HEK293 (cell line): ENCODE measurements around the gene DCANP1.

Experiments
- ZNF324 ChIP-seq: fragments of 450-650 bp; formaldehyde crosslinking; IDR thresholded peaks from 2 replicates; pipeline ENCODE4 v1.5.1; 2016; ENCODE audit warnings: missing biosample characterization, missing genetic modification characterization
- ZNF639 ChIP-seq: fragments of 450-650 bp; formaldehyde crosslinking; IDR thresholded peaks from 2 replicates; pipeline ENCODE4 v1.5.1; 2016; ENCODE audit warnings: missing biosample characterization, missing genetic modification characterization

- TF ChIP-seq ZNF639 = no peak
- TF ChIP-seq ZNF324 (tag by site-specific recombination) = no peak
These were observed 1.1 kb upstream of the DCANP1 start for GRCh38 chr5:135448071-135448739.
